HG03175 (cell line): ENCODE data around the gene HSPB7.
A peak's percentile ranks its signal among the peaks of the same experiment; 100 is the strongest.
"Not testable (repeated sequence)": the region's sequence is repeated elsewhere in the genome, so short reads cannot be mapped to it uniquely, and the experiment has no call there.

Experiments used
- ATAC-seq: cut with Tn5 transposase; IDR thresholded peaks from one replicate; pipeline ENCODE4 v1.9.1; 2021; ENCODE audit warnings: mild to moderate bottlenecking, moderate library complexity; ENCODE audit not compliant: unreplicated experiment

Gene HSPB7

GRCh38 chr1:16051039-16051438 lies 33.2 kb upstream of the HSPB7 start:
- ATAC-seq = no peak

DNA sequence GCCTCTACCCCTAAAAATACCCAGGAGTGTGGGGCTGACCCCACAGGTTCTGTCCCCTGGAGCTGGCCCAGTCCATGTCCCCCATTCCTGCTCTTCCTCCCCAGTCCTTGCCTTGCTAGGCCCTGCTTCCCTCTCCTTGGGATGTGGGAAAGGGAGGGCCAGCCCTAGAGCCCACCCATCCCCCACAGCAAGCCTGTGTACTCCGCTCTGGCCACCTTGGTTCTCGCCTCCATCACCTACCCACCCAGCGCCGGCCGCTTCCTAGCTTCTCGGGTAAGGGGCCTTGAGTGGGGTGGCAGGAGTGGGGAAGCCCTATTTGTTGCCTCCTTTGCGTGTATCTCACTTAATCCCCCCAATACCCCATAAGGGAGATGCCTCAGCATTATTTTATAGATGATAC lies 32.5 kb upstream of the HSPB7 start:
- ATAC-seq = no peak

DNA sequence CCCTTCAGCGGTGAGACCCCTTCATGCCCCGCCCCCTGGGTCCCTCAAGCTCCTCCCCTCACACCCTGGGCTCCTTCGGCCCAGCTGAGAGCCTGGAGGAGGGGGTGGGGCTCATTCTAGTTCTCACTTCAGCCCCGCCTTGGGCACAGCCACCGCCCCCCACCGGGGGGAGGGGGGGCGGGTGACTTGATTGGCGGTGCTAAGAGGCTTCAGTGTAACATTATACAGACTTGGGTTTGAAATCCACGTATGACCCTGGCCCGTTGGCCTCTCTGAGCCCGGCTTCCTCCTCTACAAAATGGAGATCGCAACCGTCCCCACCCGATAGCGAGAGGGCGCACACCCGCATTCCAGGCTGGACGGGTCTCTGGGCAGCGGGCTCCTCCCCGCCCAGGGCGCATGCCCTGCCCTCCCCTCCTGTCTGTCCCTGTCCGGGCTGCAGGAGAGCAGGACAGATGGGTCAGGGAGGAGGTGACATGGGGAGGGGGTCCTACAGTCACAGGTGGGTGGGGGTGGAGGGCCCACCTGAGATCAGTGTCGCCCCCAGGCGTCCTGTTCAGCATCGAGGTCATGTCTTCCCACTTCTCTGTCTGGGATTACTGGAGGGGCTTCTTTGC lies 30.8 kb upstream of the HSPB7 start:
- no peak for ATAC-seq

GRCh38 chr1:16047791-16048475 lies 30.1 kb upstream of the HSPB7 start:
- ATAC-seq = no peak

GRCh38 chr1:16046842-16047241 lies 29.0 kb upstream of the HSPB7 start:
- ATAC-seq = no peak

GRCh38 chr1:16043950-16044349 lies 26.1 kb upstream of the HSPB7 start:
- no peak for ATAC-seq

DNA sequence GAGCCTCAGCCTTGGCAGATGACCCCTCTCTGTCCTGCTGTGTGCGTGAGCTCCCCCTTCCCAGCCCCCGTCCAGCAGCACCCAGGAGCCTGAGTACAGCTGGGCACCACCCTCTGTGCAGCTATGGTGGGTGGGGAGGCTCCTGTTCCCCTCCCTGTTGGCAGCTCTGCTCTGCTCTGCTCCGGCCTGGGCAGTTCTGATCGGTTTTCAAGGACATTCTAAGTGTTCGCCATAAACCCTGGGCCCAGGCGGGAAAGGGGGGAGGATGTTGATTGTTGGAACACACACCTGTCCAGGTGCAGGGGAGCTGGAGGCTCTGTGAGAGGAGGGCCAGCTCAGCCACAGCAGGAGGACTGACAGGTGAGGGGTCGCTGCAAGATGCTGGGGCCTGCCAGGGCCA lies 25.7 kb upstream of the HSPB7 start, which contains the start of gene CLCNKB:
CLCNKB (plus strand) TSS at position 262 of the 400 bp plus-strand sequence. CDS start 711 bp downstream, outside the sequence.
- ATAC-seq = no peak

GRCh38 chr1:16042654-16043053 lies 24.8 kb upstream of the HSPB7 start:
- not testable (repeated sequence) for ATAC-seq

GRCh38 chr1:16042096-16042495 lies 24.3 kb upstream of the HSPB7 start:
- ATAC-seq = no peak

GRCh38 chr1:16041200-16041599 lies 23.4 kb upstream of the HSPB7 start:
- no peak for ATAC-seq

DNA sequence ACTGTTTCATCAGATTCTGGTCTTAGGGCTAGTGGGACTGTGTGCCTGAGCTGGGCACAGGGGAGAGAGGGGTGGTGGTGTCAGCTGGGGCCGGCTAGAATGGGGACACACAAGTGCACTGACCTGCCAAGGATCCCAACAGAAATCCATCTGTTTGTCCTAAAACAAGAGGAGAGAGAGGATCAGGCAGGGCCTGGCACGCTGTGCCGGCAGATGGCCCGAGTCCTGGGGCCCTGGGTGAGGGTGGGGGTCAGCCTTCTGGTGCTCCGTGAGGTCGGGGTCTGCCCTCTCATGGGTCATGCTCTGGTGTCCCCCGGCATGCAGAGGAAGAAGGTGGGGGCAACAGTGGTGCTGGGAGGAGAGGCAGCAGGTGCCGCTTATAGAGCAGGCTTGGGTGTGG lies 22.0 kb upstream of the HSPB7 start:
- ATAC-seq = not testable (repeated sequence)

DNA sequence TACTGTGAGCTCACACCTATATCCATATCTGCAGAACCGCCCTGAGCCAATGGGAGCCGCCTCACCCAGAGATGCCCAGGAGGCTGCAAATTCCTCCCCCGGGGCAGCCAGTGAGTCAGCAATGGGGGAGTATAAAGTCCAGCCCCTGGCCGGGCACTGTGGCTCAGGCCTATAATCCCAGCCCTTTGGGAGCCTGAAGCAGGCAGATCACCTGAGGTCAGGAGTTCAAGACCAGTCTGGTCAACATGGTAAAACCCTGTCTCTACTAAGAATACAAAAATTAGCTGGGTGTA lies 20.7 kb upstream of the HSPB7 start:
- no peak for ATAC-seq

DNA sequence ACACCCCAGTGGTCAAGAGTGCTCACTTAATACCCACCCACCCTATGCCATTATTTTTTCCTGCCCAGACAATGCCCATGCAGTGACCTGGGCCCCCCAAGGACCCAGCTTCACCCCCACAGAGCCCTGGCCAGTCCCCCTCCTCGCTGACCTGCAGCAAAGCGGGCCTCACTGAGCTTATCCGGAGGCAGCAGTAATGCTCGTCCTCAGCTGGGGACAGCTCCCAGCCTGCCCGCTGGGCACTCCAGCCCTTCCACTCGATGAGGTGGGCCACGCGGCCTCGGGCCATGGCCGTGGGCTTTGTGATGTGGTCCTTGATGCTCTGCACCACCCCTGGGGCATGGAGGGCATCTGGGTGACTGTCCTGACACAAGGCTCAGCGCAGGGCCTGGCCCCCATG lies 18.6 kb upstream of the HSPB7 start:
- not testable (repeated sequence) for ATAC-seq

GRCh38 chr1:16033103-16033632 lies 15.3 kb upstream of the HSPB7 start:
- not testable (repeated sequence) for ATAC-seq

GRCh38 chr1:16032388-16033102 lies 14.7 kb upstream of the HSPB7 start:
- ATAC-seq = peak; percentile 74

- ATAC-seq = no peak
Measured at GRCh38 chr1:16031551-16031950, 13.7 kb upstream of the HSPB7 start.

DNA sequence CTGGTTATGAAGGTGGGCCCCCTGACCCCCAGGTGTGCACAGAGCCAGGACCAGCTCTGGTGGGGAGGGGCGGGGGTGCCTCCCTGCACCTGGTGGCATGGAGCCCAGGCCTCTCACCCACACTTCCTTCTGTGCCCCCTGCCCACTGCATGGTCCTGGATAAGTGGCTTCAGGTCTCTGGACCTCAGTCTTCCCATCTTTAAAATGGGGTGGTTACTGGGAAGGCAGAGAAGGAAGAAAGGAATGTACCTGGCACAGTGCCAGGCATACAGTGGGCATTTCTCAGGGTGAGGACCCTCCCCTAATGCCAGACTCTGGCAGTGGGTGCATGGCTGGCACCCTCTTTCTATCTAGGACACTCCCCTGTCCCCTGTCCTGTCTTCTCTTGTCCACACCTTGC lies 11.4 kb upstream of the HSPB7 start:
- ATAC-seq = no peak

GRCh38 chr1:16029003-16029268 lies 11.1 kb upstream of the HSPB7 start:
- not testable (repeated sequence) for ATAC-seq

- no peak for ATAC-seq
Measured at GRCh38 chr1:16028237-16029002, 10.6 kb upstream of the HSPB7 start.

DNA sequence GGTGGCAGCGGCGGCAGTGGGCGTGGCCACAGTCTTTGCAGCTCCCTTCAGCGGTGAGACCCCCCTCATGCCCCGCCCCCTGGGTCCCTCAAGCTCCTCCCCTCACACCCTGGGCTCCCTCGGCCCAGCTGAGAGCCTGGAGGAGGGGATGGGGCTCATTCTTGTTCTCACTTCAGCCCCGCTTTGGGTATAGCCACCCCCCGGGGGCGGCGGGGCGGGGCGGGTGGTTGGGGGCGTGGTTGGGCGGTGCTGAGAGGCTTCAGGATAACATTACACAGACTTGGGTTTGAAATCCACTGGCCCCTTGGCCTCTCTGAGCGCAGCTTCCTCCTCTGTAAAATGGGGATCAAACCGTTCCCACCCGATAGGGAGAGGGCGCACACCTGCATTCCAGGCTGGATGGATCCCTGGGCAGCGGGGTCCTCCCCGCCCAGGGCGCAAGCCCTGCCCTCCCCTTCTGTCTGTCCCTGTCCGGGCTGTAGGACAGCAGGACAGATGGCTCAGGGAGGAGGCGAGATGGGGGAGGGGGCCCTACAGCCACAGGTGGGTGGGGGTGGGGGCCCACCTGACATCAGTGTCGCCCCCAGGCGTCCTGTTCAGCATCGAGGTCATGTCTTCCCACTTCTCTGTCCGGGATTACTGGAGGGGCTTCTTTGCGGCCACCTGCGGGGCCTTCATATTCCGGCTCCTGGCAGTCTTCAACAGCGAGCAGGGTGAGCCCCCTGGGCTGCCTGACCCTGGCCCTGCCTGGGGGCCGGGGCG lies 9.1 kb upstream of the HSPB7 start:
- no peak for ATAC-seq

- not testable (repeated sequence) for ATAC-seq
Measured at GRCh38 chr1:16026302-16026701, 8.5 kb upstream of the HSPB7 start.
